ENCODE data around the gene FSD1L.

DNA sequence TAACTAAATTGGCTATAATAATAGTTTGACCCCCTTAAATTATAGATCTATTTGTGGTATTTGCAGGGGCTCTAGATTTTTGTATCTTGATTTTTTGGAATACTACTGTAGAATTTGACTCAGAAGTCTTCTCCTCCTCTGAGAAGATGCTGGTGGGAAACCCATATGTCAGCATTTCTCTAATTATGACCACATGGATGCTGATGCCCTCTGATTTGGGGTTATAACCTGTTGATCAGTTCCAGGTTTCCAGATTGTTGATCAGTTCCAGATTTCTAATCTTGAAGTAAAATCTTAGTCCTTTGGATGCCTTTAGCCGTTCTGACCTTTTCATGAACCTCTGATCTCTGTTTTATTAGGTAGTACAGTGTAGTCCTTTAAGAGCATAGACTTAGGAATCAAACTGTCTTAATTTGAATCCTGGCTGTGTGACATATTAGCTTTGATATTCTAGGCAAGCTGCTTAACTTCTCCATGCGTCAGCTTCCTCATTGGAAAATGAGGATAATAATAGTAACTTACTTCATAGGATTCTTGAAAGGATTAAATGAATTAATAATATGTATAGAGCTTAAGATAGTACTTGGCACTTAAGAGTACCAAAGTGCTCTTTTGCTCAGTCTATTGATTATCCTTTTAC, 8.1 kb downstream of the FSD1L start:
- TF ChIP-seq CTCF (IDR thresholded peaks at IDR 0.05) = no peak
- TF ChIP-seq POLR2AphosphoS5 (IDR thresholded peaks at IDR 0.05) = no peak
